Activated T-cell treated with anti-CD3 and anti-CD28 coated beads for 1 hour (primary cell): ENCODE data around the gene RBFOX1.

Source experiments
- DNase-seq: peaks from one replicate; pipeline ENCODE4 v3.0.0-alpha.2; 2020; ENCODE audit warnings: low read depth

Gene RBFOX1

DNA sequence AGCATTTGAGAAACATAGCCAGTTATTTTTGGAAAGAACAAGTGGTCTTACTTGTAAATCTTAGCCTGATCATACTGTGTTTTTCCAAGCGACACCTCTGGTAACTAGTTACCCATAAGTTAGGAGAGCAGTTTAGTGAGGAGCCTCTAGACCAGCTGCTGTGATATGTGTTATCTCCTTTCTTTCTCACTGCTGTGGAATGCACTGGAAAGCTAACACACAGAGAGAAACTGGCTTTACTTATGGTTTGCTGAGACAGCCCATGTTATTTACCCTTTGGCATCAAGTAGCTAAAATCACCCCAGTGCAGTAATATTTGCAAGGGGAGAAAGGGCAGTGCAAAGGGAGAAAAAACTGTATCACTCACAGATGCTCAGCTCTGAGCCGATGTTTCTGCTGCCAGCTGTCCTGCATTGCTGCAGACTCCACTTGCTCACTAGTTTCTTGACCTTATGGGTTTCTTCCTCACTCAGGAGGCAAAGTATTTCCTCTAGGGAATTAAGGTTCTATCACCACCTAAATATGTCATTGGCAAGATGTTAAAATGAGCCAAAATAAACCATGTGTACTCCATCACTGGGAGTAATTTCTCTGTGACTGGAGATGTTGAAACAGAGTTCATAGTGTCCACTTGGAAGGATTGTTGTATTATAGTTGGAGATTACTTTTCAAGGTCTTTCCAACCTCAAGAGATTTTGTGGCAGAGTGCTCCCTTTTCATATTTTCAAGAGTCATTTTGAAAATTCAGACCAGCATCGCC is 2.3 kb downstream of the RBFOX1 start:
- no peak for DNase-seq

DNA sequence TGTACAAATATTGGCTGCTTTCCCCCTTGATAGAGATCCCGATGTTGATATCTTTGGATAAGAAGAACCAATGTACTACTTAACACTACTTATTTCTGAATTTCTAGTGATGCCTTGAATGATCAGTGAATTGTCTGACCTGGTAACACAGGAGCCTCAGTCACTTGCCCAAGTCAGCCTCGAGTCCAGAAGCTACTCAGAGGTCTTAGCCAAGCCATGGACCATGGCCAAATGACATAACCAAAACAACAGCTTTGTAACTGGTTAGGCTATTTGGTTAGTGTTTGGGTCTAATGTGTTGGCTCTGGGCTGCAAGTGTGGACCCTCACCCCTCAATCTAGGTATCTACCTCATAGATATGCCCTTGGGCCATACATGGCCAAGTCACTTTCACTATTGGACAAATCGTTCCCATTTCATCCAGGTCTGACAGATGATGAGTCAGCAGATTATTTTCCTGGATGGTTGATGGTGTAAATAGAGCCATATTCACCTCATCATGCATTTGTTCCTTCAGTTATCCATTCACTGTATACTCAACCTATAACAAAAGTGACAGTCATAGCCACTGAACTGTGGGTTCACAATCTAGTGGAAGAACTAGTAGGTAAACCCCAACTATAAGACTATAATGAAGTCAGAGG is 3.5 kb downstream of the RBFOX1 start:
- no peak for DNase-seq

DNA sequence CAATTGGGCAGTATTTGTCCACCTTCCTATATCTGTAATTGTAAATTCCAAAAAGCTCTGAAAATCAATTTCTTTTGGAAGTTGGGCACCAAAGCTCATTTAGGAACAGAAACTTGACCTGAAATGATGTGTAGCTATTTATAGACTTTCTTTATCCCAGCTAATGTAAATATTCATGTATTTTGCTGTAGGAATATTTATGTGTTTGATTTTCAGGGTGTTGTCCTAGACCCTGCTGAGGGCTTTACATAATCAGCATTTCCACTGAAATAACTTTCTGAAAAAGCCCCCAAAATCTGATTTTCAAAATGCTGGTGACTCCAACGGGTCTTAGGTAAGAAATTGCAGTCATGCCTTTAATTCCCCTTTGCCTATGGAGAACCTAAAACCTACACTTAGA is 4.1 kb downstream of the RBFOX1 start:
- DNase-seq = no peak

DNA sequence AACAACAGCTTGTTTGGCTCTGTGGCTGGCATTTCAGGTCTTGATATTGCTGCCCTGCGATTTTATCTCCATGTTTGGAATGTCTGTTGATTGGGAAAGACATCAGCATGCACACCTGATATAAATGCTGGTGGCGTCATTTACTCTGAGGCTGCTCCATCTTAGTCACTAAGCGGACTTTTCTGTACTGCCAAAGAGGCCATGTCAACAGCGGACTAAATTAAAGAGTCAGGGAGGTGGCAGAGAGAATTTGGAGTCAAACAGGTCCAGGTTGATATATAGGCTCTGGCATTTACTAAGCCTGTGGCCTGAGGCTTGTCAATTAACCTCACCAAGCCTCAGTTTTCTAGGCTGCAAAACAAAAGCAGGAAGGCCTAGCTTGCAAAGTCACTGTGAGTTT is 6.2 kb downstream of the RBFOX1 start:
- no peak for DNase-seq

DNA sequence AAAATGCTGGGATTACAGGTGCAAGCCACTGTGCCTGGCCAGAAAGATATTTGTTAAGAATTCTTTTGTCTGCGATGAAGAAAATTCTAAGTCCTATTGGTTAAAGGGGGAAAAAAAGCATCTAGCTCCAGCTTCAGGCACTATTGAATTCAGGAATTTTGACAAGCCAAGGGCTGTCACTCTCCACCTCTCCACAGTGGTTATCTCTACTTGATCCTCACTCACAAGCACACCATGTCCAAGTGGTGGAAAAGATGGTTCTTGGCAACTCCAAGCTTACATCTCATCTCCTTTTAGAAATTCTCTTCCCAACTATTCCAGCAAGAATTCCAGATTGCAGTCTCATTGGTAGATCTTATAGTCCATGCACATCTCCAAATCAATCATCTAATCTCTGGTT is 7.1 kb downstream of the RBFOX1 start:
- DNase-seq = no peak

DNA sequence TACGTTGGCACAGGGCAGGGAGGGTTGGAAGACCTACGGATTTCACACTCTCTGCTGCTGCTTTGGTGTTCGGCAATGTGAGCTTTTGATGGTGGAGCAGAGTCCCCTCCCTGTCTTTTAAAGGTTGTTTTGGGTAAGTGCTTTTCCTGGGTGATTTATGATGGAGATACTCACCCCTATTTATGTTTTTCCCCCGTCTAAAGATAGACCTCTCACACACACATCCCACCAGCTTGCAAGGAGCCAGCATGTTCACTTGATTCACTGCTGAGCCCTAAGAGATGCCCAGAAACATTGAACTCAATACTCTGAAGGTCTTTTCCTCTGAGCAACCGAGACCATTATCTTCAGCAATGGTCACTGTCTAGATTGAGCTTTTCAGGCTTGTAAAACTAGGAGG is 8.3 kb downstream of the RBFOX1 start:
- no peak for DNase-seq

DNA sequence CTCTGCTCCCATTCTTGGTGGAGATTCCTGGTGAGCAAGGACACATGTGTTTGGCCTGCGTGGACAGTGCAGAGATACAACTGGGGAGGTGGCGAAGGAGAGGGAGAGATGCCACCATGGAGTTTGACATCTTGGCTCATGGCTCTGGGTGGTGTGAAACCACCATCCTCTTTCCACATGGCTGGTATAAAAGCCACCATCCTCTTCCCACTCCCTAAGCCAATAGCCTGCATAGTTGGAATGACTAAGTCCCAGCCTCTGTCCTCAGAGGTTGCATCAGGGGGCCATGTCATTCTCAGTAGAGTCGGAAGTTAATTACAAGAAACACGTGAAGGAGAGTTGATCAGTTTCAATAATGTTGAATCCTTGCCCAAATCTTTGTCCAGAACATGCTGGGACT is 10.0 kb downstream of the RBFOX1 start:
- no peak for DNase-seq

DNA sequence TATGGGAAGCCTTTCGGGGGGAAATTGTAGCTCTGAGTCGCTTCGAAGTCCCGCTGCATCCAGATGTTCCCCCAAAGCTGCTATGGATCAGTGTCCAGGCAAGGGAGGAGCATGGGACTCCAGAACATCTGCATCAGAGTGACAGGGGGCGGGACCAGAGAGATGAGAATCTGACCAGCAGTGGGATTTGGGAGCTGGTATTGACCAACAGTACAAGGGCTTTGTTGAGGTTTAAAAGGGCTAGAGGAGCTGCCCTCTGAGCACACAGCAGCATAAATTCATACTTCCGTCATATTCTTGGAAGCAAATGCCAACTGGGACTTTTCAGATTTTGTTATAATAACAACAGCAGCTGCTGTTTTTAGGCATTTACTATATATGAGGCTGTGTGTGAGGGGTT is 10.6 kb downstream of the RBFOX1 start:
- no peak for DNase-seq

DNA sequence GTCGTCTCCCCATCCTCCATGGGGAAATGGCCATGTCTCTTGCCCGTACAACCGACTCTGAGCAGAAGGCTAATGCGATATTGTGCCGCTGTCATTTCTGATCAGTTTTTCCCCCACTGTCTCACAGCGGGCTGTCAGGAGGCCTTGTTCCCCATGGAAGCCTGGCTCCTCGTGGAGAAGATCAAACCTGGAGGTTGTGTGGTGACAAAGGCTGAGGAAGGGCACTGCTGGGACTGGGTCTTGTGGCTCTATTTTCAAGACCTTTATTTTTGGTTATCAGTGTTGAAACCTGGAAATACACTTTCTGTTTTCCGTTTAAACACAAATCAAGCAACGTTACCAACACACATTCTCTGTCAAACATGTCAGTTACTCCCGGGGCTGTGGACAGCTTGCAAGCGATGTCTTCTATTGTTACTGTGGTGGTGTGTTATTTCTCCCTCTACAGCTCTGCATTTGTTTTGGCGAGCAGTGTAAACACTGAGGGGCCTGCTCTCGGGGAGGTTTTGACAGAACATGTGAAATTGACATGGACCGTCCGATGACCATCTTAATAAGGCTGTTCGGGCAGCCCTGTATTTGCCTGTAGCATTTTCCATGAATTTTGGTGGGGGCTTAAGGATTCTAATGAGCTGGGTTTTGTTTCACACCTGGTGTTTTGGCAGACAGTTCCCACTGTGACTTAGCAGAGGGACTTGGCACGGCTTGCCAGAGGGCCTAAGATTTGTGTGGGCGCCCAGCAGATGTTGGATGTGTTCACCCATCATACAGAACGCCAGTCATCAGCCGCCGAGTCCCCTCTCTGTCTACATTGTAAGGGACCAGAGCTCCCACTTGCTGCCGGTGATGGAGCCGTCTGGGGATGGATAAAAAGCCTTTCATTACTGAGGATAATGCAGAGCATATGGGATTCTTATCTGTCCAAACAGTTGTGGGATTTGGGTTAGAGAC is 12.5 kb downstream of the RBFOX1 start:
- no peak for DNase-seq

DNA sequence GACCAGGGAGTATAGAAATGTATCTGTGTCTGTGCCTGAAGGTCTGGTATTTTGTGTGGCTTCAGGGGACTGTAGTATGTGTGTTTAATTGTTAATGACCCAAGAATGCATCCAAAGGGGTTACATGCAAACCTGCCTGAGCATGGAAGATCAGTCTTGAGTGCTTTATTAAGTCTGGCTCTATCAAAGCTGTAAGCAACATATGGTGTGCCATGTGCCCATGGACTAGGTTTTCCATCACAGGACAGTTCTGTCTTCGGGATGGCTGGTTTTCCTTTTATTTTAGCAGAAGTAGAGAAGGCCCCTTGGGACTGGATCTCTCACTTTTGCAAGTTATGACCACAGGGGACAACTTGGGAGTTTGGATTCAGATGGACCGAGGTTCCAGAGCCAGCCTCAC is 18.2 kb downstream of the RBFOX1 start:
- DNase-seq = no peak

DNA sequence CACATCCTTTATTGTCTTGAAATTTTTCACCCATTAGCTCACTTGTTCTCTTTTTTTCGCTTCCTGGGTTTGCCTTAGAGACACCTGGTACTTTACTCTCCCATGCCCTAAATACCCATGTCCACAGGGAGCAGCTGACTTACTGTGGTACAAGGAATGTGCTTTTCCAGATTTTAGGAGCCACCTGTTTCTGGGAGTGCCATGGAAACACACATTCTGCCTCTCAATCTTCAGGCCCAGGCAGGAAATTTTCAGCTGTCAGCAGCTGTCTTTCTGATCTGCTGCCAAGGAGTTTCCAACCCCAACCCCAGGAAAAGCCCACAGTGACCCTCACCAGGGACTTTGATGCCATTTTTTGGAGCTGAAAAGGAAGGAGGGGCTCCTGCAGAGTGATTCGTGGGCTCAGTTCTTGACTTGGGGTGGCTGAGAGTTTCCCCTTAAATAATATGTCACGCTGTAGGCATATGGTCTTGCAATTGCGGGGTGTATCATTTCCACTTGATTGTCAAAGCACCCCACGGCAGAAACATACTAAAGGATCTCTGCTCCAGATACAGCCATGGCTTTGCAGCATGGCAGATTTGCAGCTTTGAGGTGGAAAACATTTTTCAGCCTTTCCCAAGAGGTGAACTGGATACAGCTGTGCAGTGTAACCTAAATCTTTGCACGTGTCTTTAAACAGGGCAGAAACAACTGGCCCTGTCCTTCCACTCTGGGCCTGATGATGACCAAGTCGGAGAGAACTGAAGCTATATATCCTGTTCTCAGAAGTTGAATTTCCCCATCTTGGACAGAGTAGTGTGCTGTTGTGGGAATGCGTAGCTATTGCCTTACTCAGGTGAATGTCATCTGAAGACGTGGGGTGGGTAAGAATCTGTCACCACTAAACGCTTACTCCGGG is 19.2 kb downstream of the RBFOX1 start:
- no peak for DNase-seq

DNA sequence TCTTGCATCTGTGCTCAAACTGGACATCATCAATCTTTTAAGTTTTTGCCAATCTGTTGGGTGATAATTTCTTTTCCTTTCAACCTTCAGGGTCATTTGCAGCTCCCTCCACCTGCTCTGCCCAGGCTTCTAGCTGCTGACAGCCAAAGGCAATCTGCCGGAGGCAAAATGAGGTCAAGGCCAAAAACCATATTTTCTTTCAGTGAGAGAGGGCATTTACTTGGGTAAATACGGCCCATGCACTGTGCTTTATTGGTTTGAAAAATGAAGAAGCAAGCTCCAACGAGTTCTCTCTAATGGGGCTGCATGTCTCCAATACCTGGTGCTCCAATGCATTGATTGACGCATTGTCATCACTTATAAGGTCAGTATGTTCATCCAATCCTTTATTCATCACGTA is 23.1 kb downstream of the RBFOX1 start:
- no peak for DNase-seq

DNA sequence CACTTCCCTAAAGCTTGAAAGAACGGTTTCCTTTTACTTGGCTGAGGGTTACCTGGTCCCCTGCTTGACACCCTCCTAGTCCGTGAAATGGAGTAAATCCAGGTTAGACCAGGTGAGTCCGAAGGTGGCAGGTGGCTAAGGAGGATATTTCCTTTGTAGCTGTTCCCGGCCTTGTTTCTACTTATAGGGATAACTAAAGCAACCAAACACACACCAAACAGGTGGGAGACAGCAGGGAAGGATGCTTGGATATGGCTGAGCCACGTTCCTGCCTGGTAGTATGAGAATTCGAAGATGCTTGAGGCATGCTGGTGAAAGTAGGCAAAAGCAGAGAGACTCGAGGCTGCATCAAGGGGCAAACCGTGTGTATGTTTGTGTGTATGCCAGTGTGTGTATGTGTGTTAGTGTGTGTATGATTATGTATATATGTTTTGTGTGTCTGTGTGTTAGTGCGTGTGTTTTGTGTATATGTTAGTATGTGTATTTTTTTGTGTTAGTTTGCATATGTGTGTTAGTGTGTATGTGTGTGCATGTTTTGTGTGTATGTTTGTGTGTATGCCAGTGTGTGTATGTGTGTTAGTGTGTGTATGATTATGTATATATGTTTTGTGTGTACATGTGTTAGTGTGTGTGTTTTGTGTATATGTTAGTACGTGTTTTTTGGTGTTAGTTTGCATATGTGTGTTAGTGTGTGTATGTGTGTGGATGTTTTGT is 28.9 kb downstream of the RBFOX1 start:
- DNase-seq = no peak

DNA sequence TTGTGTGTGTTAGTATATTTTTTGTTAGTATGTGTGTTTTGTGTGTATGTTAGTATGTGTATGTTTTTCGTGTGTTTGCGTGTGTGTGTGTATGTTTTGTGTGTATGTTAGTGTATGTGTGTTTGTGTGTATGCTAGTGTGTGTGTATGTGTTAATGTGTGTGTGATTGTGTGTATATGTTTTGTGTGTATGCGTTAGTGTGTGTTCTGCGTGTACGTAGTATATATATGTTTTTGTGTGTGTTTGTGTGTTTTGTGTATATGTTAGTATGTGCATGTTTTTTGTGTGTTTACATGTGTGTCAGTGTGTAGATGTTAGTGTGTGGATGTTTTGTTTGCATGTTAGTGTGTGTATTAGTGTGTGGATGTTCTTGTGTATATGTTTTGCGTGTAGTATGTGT is 29.6 kb downstream of the RBFOX1 start:
- no peak for DNase-seq

DNA sequence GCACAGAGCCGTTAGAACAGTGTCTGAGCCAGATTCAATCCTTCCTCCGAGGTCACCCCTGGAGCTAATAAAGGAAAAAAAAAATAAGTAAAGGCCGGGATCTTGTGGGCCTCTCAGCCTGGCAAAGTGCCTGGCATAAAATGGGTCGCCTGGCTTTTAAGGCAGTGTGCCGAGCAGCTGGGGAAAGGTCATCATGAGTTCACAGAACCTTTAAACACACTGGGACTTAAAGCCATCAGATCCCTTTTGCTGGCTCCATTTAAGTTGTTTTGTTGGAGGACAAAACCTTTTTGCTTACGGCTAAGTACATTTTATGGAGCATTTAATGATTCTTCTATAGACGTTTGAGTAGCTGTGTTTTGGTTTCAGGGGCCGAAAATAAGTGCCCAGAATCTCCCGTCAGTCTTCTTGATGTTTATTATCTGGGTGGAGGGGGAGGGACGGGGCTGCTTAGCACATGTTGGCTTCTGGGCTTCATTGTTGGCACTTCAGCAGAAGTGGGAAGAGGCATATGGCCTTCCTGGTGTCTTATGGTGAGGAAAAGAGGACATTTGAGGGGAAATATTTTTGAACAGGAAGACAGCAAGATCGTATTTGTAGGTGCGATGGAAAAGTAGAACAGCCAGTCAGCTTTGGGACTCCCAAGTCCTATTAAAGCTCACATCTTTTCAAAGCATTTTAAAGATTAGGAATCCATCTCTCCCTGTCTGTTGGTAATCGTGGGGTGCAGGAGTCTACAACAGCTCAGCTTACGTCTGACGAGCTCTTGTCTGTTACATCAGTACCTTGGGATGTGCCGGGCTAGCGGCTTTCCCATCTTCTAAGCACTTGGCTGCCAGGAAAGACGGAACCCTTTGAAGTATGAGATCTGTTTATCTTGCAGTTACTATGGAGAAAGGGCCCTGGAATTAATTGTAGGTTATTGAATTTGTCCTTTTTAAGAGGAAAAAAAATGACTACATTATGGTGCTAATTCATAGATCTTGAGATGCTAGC is 31.1 kb downstream of the RBFOX1 start:
- DNase-seq = no peak

DNA sequence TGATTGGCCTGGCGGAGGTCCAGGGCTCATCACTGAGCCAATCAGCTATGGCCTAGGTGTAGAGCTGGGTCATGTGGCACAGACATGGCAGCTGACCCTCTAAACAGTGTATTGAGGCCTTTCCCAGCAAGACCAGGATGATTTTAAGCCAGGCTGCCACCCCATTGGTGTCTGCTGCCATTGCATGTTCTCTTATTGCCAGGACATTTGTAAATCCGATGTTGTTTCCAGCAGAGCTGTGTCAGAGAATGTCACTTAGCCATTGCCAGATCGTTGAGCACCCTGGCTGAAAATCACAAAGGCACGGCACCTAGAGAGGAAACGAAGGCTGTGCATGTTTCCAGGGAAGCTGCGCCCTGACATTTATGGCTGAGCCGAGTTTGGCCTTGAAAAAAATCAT is 33.4 kb downstream of the RBFOX1 start:
- no peak for DNase-seq

DNA sequence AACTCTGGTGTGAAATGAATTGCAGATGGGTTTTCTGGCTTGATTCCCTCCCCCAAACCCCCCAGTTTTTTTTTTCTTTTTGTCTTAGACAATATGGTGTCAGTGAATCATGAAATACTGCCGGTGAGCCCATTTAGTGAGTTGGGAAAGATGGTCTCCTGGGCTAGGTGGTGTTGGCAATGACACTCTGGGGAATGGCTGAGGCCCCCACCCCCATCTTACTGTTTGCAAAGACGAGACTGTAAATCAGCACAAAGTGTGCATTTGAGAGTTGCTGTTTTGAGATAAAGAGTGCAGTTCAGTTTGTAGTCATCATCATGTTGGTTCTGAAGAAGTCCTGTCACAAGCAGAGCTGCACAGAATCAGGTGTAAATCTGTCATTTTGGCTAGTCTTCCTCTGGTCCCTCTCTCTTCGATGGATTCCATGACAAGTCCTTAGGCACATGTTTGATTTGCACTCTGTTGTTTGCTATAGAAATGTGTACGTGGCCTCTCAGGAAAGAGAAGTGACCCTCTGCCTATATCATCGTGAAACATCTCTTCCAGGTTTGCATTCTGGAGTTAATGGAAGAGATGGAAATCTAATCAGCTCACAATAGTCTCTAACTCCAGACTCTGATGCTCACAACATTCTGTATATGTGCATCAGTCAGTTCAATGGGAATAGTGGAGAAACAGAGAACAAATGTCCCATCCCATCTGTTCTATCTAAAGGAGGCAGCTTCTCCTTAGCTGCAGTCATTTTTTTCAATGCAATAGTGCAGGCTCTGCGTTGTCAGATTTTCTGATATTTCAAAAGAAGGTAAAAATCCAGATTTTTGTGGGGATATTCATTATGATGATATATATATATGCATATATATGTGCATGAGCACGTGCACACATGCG is 34.6 kb downstream of the RBFOX1 start:
- DNase-seq = no peak

DNA sequence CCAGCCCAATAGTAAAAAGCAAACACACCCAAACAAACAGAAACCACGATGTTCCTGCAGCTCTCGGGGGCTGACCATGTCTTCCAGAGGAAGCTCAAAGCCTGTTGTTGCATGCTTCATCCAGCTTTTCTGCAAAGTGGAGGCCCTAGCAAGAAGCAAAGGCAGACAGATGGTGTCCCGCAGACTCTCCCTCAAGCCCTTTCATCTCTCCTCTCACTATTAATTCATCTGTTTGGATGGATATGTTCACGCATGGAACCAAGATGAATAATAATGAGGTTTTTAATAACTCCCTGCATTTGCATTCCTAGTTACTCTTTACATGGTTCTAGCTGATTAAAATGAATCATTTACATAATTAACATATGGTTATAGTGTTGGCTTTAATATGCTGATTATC is 36.6 kb downstream of the RBFOX1 start:
- no peak for DNase-seq

DNA sequence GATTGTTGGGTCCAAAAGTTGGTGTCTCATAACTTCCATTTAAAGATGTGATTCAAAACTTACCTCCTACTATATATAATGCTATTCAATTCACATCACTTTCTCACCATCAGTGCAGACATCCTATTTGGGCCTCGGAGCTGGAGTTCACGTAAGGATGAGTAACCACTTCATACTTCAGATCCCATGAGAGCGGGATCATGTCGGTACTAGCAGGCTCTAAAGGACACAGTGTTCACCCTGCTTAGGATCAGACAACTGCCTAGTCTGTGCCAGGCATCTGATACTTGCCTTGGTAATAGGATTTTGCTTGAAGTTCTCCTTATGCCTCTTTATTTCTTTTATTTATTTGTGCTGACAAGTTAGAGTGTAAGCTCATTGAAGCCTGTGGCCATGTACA is 39.5 kb downstream of the RBFOX1 start:
- no peak for DNase-seq
